Measurements from ENCODE around the gene DUSP7. TPM values are rescaled to one million over a fixed set of nuclear protein-coding genes. Genes with fewer than 3 reads are reported as not detected.

The DUSP7 gene
- total RNA-seq, 2 donors from 2014 or later, result 2.6 to 3.3 TPM

DNA sequence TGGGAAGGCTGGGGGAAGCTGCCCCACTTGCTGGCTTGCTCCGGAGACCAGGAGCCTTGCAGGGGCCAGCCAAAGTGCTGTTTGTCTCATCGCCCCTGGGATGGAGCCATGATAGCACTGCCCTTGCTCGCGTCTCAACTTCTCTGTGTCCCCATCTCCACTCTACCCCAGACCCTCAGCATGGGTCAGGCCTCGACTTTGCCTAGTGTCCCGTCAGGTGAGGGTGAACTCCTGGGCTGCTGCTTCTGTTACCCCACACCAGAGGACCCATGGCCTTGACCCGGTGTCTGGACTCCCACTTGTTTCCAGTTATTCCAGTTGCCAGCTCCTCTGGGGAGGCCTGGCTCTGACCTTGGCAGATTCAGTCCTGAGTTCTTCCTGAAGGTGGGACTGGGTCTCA, 36.5 kb upstream of the DUSP7 start:
- no peak for DNase-seq
- WGBS, 2 donors, result 87 to 92% methylated on average over 7 of the region's 7 CpGs
- Histone ChIP-seq H3K27ac (no peak overlapping the region), H3K9me3 (no peaks in the 10 kb centered on the region), H3K4me3 (no peak overlapping the region), H3K4me1 (no peaks in the 10 kb centered on the region), H3K36me3 (replicated peaks in 1 of 2; ENCODE audit: insufficient read depth in 1 of 2, low read depth in 2 of 2) (no peaks in the 10 kb centered on the region), H3K27me3 (no peaks in the 10 kb centered on the region)
- no peak for TF ChIP-seq POLR2A (IDR thresholded peaks at IDR 0.05)
- TF ChIP-seq, protein P1, sequence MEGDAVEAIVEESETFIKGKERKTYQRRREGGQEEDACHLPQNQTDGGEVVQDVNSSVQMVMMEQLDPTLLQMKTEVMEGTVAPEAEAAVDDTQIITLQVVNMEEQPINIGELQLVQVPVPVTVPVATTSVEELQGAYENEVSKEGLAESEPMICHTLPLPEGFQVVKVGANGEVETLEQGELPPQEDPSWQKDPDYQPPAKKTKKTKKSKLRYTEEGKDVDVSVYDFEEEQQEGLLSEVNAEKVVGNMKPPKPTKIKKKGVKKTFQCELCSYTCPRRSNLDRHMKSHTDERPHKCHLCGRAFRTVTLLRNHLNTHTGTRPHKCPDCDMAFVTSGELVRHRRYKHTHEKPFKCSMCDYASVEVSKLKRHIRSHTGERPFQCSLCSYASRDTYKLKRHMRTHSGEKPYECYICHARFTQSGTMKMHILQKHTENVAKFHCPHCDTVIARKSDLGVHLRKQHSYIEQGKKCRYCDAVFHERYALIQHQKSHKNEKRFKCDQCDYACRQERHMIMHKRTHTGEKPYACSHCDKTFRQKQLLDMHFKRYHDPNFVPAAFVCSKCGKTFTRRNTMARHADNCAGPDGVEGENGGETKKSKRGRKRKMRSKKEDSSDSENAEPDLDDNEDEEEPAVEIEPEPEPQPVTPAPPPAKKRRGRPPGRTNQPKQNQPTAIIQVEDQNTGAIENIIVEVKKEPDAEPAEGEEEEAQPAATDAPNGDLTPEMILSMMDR (IDR thresholded peaks at IDR 0.05), result no peak
- ATAC-seq, result no peak
- intact Hi-C loops (cut with DNase I), result no loop called here

DNA sequence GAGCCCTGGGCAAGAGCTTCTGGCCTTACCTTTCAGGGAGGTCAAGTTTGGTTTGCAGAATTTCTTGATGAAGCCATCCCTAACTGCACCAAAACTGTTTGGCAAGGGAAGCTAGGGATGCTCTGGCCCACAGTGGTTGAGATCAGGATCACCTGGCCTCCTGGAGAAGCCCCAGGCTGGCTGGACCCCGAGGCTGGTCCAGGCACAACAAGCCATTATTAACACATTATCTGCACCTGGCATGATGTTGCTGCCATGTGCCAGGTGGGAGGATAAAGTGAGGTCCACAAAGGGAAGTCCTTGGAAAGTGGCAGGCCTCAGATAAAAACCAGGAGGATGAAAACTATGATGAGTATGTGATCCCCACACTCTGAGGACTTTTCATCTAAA, 35.9 kb upstream of the DUSP7 start:
- intact Hi-C loops (cut with DNase I), result no loop called here
- Histone ChIP-seq H3K9me3 (no peaks in the 10 kb centered on the region), H3K4me1 (no peaks in the 10 kb centered on the region), H3K36me3 (replicated peaks in 1 of 2; ENCODE audit: insufficient read depth in 1 of 2, low read depth in 2 of 2) (no peaks in the 10 kb centered on the region), H3K27me3 (no peaks in the 10 kb centered on the region), H3K4me3 (no peak overlapping the region), H3K27ac (no peak overlapping the region)
- TF ChIP-seq POLR2A (IDR thresholded peaks at IDR 0.05), result no peak
- TF ChIP-seq, protein P1 (IDR thresholded peaks at IDR 0.05), result no peak
- no peak for DNase-seq
- ATAC-seq, result no peak
- 0 to 11% methylated on average over 1 of the region's 1 CpG for WGBS, 2 donors

DNA sequence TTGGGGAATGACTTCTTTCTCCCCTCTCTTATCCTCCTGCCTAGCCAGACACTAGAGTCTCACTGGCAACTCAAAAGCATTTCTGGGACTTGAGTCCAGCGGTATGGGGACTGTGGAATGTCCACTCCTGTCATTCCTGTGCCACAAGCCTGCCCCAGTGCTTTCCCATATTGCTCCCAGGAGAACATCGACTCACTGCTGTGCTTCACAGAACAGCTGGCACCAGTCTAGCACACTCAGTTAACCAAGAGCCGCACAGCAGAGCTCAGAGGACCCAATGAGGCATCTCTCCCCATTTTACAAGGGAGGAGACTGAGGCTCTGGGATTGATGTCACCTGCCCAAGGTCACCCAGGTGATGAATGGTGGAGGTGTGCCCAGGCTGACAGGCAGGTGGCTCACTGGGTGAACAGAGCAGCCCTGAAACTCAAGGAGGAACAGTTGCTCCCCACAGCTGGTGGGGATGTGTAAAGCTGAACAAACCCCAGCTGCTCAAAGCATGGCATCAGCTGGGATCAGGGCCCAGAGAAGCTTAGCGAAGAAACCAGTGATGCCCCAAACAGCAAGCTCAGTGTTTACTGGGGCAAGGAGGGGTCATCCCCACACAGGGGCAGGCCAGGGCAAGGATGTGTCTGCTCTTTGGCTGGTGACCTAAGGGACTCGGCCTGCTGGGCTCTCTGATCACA, 35.4 kb upstream of the DUSP7 start:
- H3K9me3 ChIP-seq, result no peaks in the 10 kb centered on the region
- no peak for TF ChIP-seq POLR2A (IDR thresholded peaks at IDR 0.05)
- TF ChIP-seq, protein P1 (IDR thresholded peaks at IDR 0.05), result no peak
- H3K36me3 ChIP-seq (replicated peaks in 1 of 2; ENCODE audit: insufficient read depth in 1 of 2, low read depth in 2 of 2), result no peaks in the 10 kb centered on the region
- DNase-seq (no peak), ATAC-seq (no peak)
- H3K27me3 ChIP-seq, result no peaks in the 10 kb centered on the region
- intact Hi-C loops (cut with DNase I), result no loop called here
- no peak overlapping the region for H3K27ac ChIP-seq
- 77 to 90% methylated on average over 3 to 5 of the region's 5 CpGs for WGBS, 2 donors
- H3K4me3 ChIP-seq, result no peak overlapping the region
- no peaks in the 10 kb centered on the region for H3K4me1 ChIP-seq

DNA sequence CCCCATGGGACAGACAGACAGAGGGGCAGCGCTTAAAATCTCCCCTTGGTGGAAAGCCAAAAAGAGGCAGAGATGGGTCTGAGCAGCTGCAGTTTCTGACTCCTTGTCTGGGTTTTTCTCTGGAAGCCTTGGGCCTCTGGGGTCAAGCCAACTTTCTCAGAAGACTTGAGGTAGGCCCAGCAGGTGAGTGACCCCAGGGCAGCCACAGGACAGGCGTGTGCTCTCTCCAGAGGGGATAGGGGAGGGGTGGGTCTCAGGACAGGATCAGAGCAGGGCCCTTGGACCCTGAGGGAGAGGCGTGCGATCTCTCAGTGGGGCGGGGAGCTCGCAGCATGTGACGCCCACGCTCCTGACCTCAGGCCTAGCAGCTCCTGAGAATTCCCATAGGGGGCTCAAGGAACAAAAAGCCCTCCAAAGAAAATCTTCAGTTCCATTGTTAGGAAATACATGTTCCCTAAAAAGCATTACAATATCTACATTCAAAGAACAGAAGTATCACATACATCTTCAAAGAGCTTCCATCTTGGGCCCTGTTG, 34.6 kb upstream of the DUSP7 start:
- Histone ChIP-seq H3K9me3 (no peaks in the 10 kb centered on the region), H3K4me1 (no peaks in the 10 kb centered on the region), H3K36me3 (replicated peaks in 1 of 2; ENCODE audit: insufficient read depth in 1 of 2, low read depth in 2 of 2) (no peaks in the 10 kb centered on the region), H3K27ac (peak overlapping the region in 1 of 4 donors; percentile 34), H3K27me3 (no peaks in the 10 kb centered on the region), H3K4me3 (no peak overlapping the region)
- DNase-seq, result no peak
- no peak for ATAC-seq
- intact Hi-C loops (cut with DNase I), result no loop called here
- WGBS, 2 donors, result 87 to 99% methylated on average over 8 of the region's 8 CpGs
- no peak for TF ChIP-seq POLR2A (IDR thresholded peaks at IDR 0.05)
- TF ChIP-seq, protein P1 (IDR thresholded peaks at IDR 0.05), result no peak

All from body of pancreas (tissue), 4 donors.